ENCODE data around the gene HSD17B3. TPM values are rescaled to one million over a fixed set of nuclear protein-coding genes. Genes with fewer than 3 reads are reported as not detected.

The HSD17B3 gene
- total and polyA plus RNA-seq, 2 donors (not counting 3 experiments of a cell fraction or from before 2014, with no cell fraction given): 0.46 TPM; not detected in 1

- H3K36me3 ChIP-seq (ENCODE audit: control insufficient read depth in 2 of 2, extremely low read depth in 1 of 2, insufficient read depth in 2 of 2, low read length in 2 of 2): no peaks in the 10 kb centered on the region
- BruUV-seq (replicated peaks): no TSS peak
- H3K27me3 ChIP-seq (ENCODE audit: control insufficient read depth in 2 of 2, insufficient read depth in 2 of 2, low read length in 2 of 2): no peaks in the 10 kb centered on the region
- no peaks in the 10 kb centered on the region for H3K9me1 ChIP-seq (replicated peaks; ENCODE audit: control insufficient read depth, extremely low read depth, insufficient read depth, low read length)
- CTCF ChIA-PET: interaction anchor here (1.0 to 2.4 kb wide), 4 partner anchors 9 to 20 kb away, joined by 3 to 10 read pairs (median 4); no protein-coding TSS in a partner anchor
- H4K20me1 ChIP-seq (replicated peaks; ENCODE audit: control insufficient read depth, extremely low read depth, insufficient read depth, low read length): no peaks in the 10 kb centered on the region
- no peak overlapping the region for H2AFZ ChIP-seq (ENCODE audit: low read depth, low read length)
- FAIRE-seq (no peak), DNase-seq (ENCODE audit: low read depth, low spot score) (no peak)
- TF ChIP-seq, protein P1, sequence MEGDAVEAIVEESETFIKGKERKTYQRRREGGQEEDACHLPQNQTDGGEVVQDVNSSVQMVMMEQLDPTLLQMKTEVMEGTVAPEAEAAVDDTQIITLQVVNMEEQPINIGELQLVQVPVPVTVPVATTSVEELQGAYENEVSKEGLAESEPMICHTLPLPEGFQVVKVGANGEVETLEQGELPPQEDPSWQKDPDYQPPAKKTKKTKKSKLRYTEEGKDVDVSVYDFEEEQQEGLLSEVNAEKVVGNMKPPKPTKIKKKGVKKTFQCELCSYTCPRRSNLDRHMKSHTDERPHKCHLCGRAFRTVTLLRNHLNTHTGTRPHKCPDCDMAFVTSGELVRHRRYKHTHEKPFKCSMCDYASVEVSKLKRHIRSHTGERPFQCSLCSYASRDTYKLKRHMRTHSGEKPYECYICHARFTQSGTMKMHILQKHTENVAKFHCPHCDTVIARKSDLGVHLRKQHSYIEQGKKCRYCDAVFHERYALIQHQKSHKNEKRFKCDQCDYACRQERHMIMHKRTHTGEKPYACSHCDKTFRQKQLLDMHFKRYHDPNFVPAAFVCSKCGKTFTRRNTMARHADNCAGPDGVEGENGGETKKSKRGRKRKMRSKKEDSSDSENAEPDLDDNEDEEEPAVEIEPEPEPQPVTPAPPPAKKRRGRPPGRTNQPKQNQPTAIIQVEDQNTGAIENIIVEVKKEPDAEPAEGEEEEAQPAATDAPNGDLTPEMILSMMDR (IDR thresholded peaks at IDR 0.05; ENCODE audit: extremely low read depth in 1 of 2, insufficient read depth in 1 of 2, low read depth in 1 of 2, low read length in 2 of 2): no peak
- dilution Hi-C loops (cut with MboI; ENCODE audit: extremely low pct_ligation_motif_present, low sequenced_read_pairs): no loop called here
- no peaks in the 10 kb centered on the region for H3K79me2 ChIP-seq (ENCODE audit: control insufficient read depth, insufficient read depth, low read length)
- POLR2A ChIA-PET: no interaction called here
- H3K27ac ChIP-seq (ENCODE audit: insufficient read depth, low read depth, low read length): no peak overlapping the region
- H3K9me3 ChIP-seq (replicated peaks; ENCODE audit: control insufficient read depth, insufficient read depth, low read length): no peaks in the 10 kb centered on the region
- intact Hi-C loops (cut with micrococcal nuclease): no loop called here
- no peak overlapping the region for H3K9ac ChIP-seq (replicated peaks; ENCODE audit: extremely low read depth, insufficient read depth, low read length)
- no peak overlapping the region for H3K4me2 ChIP-seq (ENCODE audit: insufficient read depth, low read length)
- no peaks in the 10 kb centered on the region for H3K4me1 ChIP-seq (ENCODE audit: control insufficient read depth, extremely low read depth, insufficient read depth, low read length)
- H3K4me3 ChIP-seq (replicated peaks in 1 of 3; ENCODE audit: insufficient read depth in 1 of 3, low read depth in 1 of 3, low read length in 3 of 3): no peak overlapping the region
Observed at GRCh38 chr9:96249746-96250145, 52.2 kb downstream of the HSD17B3 start.

GRCh38 chr9:96246267-96246671 lies 55.7 kb downstream of the HSD17B3 start:
- Histone ChIP-seq H3K9me1 (replicated peaks; ENCODE audit: control insufficient read depth, extremely low read depth, insufficient read depth, low read length) (no peaks in the 10 kb centered on the region), H3K4me1 (ENCODE audit: control insufficient read depth, extremely low read depth, insufficient read depth, low read length) (no peaks in the 10 kb centered on the region), H3K27me3 (ENCODE audit: control insufficient read depth in 2 of 2, insufficient read depth in 2 of 2, low read length in 2 of 2) (peaks cover 2% of the 10 kb centered on the region in 2 experiments), H2AFZ (ENCODE audit: low read depth, low read length) (no peak overlapping the region), H3K9ac (replicated peaks; ENCODE audit: extremely low read depth, insufficient read depth, low read length) (no peak overlapping the region), H4K20me1 (replicated peaks; ENCODE audit: control insufficient read depth, extremely low read depth, insufficient read depth, low read length) (no peaks in the 10 kb centered on the region), H3K36me3 (ENCODE audit: control insufficient read depth in 2 of 2, extremely low read depth in 1 of 2, insufficient read depth in 2 of 2, low read length in 2 of 2) (no peaks in the 10 kb centered on the region), H3K9me3 (replicated peaks; ENCODE audit: control insufficient read depth, insufficient read depth, low read length) (no peaks in the 10 kb centered on the region), H3K4me2 (ENCODE audit: insufficient read depth, low read length) (no peak overlapping the region), H3K27ac (ENCODE audit: insufficient read depth, low read depth, low read length) (no peak overlapping the region), H3K79me2 (ENCODE audit: control insufficient read depth, insufficient read depth, low read length) (no peaks in the 10 kb centered on the region), H3K4me3 (replicated peaks in 1 of 3; ENCODE audit: insufficient read depth in 1 of 3, low read depth in 1 of 3, low read length in 3 of 3) (no peak overlapping the region)
- no TSS peak for BruUV-seq (replicated peaks)
- dilution Hi-C loops (cut with MboI; ENCODE audit: extremely low pct_ligation_motif_present, low sequenced_read_pairs): no loop called here
- ChIA-PET POLR2A (no interaction called here), CTCF (interaction anchor here (1.0 to 4.6 kb wide), 5 partner anchors 8 to 421 kb away, joined by 3 to 32 read pairs (median 3); no protein-coding TSS in a partner anchor)
- intact Hi-C loops (cut with micrococcal nuclease): no loop called here
- DNase-seq (ENCODE audit: low read depth, low spot score): no peak
- TF ChIP-seq JUN (IDR thresholded peaks at IDR 0.05; ENCODE audit: borderline replicate concordance, insufficient read depth, insufficient read length, low read depth) (no peak), FOS (IDR thresholded peaks at IDR 0.05; ENCODE audit: borderline replicate concordance, insufficient read depth, low read length) (no peak)
- TF ChIP-seq, protein P2, sequence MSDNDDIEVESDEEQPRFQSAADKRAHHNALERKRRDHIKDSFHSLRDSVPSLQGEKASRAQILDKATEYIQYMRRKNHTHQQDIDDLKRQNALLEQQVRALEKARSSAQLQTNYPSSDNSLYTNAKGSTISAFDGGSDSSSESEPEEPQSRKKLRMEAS (IDR thresholded peaks at IDR 0.05; ENCODE audit: insufficient read depth, insufficient read length): no peak
- FAIRE-seq: no peak

Measured in endothelial cell of umbilical vein (primary cell).